GM21786 (cell line): Measurements from ENCODE around the gene LCA5L.
A peak's percentile ranks its signal among the peaks of the same experiment; 100 is the strongest.

Experiments used
- ATAC-seq: cut with Tn5 transposase; IDR thresholded peaks from one replicate; pipeline ENCODE4 v1.9.1; 2021; ENCODE audit not compliant: unreplicated experiment

The LCA5L gene

DNA sequence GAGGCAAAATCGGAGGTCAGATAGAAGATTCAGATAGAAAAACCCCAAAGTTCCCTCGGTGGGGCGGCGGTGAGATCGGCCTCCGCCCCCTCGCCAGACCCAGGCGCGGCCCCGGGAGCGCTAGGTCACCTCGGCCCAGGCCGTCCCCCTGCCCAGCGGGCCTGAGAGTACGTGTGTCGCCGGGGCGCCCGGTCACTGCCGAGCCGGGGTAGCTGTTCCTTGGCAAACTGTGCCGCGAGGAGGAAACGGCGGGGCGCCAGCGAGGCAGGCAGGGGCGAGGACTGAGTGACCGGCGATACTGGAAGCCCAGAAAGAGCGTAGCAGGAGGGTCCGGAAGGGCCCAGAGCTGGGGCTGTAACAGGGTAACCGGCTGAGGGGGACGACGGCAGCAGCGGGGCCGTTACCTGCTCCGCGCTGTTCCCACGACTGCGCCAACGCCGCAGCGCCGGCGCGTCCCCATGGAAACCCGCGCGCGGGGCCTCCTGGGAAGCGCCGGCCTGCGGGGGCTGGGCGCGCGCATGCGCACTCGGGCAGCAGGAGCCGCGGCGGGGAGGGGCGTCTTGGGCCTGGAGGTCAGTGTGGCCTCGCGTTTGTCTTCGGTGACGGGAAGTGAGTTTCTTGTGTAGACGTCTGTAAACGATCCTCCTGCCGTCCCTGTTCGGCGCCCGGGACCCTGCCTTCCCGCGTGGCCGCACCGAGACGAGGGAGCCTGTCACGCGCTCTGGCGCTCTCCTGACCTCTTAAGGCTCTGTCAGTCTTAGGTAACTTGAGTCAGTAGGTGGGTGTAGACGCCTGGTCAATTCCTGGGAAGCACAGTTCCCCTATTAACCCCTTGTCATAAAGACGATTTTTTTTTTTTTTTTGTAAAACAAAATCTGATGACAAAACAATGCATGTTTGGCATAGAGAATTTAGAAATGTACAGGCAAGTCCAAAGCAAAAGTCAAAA is at the start of gene LCA5L:
Gene LCA5L, minus strand, starts transcription at position 458 of the 949 bp plus-strand sequence. CDS start 17,285 bp downstream, outside the sequence.
- ATAC-seq, result peak; percentile 77

DNA sequence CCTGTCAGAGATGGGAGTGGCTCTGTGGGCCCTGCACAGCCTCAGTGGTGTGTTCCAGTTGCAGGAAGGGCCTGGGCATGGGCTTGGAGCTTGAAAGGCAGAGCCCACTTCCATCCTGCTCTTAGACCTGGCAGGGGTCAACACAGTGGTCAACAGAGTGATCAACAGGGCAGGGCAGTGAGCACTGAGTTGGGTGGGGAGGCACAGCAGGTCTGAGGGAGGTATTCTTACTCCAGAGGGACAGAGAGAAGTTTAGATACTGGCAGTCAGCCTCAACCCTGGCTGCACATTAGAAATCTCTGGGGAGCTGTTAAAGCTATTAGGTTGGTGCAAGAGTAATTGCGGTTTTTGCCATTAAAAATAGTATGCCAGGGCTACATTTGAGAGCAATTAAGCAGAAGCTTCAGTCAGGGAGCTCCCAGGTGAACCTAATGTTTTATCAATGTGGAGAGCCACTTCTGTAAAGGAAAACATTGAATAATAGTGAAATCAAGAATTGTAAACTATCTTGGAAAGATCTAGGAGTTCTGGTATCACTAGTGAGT is 43.9 kb upstream of the LCA5L start:
- no peak for ATAC-seq

DNA sequence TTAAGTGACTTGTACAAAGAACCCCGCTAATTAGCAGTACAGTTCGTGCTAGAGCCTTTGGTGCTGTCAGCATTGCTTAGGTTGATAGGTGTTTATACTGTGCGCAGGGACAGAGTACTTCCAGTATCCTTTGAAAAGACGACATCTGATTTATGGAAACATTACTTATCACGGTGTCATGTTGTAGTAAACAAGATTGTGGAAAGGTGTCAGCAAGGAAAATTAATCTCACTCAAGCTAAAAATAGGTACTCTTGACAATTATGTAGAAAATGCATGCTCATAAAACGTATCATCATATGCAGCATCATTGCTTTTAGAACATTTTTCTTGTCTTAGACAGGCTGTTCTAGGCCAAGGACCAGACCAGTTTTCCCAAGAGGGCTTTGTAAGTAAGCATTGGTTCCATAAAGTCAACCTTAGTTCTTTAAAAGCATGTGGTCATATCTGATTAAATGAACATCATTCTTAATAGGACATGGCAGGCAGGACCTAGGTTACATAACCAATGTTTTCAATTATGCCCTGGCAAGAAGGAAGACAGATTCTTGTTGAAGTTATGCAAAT is 39.2 kb upstream of the LCA5L start:
- no peak for ATAC-seq

DNA sequence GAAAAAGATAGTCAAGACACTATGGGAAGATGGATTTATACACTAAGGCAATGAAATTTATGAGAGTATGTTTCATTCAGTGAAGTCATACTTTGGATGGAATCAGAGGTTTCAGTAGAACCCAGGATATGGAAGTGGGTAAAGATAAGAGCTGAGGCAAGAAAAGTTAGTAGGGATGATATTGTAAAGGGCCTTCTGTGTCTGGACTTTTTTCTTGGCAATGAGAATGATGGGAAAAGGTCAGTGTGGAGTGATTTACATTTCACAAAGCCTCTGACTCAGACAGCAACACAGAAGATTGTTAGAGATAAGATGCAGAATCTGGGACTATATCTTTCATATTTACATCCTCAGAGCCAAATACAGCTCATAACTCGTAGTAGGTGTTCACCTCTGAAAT is 38.3 kb upstream of the LCA5L start:
- no peak for ATAC-seq

DNA sequence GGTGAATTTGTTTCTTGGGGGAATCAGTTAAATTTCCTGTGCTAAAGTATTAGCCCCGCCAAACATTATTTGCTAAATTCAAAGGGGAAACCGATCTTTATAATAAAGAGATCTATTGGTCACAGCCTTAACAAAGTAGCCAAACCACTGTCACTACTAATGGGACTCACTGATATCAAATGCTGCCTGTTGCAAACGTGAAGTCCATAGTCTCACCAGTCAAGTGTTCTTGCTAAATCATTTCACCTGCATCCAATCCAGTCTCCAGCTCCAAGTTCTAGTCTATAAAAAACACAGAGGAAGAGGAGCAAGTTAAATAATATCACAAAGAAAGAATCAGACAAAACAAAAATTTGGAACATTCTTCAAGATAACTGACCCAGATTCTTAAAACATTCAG is 36.3 kb upstream of the LCA5L start:
- ATAC-seq, result no peak

DNA sequence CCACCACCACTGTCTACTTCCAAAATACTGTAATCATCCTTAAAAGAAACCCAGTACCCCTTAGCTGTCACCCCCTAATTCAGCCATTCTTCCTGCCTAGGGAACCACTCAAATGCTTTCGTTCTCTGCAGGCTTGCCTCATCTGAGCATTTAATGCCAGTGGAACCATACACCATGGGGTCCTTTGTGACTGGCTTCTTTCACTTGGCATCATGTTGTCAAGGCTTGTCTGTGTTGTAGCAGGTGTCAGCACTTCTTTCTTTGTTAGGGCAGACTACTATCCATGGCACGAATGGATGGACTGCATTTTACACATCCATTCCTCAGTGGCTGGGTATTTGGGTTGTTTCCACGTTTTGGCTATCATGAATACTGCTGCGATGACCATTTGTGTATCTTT is 34.7 kb upstream of the LCA5L start:
- ATAC-seq, result no peak

DNA sequence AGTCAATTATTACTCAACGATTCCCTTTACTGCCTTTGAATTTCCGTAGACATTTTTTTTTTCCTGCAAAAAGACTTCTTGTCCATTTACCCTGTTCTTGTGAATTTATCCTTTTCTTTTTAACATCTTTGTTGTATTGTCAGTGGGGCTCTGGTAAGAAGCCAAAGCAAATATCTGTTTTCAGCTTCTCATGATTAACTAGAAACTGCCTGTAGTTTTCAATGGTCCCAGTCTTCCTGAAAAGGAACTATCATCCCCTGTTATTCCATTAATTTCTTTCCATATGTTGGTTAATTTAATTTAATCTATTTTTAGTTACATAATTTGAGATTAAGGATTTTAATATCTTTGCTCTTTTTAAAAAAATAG is 34.2 kb upstream of the LCA5L start:
- ATAC-seq, result no peak

DNA sequence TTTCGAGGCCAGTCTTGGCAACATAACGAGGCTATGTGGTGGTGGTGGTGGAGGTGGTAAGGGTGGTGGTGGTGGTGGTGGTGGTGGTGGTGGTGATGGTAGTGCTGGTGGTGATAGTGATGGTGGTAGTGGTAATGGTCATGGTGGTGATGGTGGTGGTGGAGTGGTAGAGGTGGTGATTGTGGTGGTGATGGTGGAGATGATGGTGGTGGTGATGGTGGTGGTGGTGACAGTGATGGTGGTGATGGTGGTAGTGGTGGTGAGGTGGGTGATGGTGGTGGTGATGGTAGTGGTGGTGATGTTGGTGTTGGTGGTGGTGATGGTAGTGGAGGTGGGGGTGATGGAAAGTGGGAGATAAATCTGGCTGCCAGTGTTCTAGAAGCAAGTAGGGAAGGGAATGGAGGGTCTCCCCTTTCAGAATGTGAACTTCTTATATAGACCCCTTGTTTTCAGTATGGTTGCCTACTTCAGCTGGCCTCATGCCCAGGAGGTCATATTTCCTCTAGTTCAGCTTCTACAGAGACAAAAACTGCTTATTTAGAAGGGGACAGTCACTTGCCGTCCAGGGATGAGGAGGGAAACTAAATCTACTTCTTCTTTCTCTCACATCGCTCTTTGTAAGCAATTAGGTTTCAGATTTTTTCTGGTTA is 33.7 kb upstream of the LCA5L start:
- no peak for ATAC-seq

DNA sequence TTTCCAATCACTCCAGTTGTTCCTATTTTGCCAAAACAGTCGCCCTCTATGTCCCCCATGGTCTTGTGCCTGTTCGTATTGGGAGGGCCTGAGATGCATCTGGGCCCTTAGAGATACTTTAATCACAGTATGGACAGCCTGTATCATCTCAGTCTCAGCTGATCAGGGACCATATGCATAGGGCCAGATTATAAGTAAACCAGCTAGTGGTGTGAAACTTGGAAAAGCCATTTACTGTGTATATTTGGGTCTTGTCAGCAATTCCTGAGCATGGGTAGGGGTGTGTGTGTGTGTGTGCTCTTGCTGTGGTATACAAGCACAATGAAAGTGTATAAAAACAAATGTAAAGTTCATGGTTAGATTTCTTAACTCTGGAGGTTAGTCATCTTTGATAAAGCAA is 29.0 kb upstream of the LCA5L start:
- no peak for ATAC-seq

DNA sequence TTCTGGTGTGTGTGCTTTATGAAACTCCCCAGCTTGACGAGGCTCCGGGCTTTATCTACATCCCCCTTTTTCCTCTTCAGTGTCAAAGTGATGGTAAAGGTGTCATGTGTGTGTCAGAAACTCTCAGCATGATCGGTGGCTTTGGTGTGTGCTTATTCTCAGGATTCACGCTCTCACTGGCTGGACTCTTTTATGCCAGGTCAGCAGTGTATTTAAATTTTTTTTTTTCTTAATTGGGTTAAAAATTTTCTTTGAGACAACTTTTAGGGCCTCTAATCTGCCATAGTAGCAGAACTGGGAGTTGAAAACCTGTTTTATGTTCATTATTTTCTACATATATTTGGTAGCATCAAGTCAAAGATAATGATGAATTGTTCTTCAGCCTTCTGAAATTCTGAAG is 27.2 kb upstream of the LCA5L start:
- no peak for ATAC-seq

DNA sequence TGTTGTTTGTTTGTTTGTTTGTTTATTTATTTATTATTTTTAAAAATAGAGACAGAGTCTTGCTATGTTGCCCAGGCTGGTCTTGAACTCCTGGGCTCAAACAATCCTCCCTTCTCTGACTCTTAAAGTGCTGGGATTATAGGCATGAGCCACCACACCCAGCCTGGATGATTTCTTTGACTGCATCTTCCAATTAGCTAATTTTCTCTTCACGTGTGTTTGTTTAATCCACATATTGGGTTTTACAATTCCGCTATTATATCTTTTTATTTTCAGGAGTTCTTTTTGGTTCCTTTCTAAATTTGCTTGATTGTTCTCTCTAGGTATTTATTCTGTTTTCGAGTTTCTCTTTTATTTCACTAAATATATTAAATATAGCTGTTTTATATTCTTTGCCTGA is 26.0 kb upstream of the LCA5L start:
- no peak for ATAC-seq

DNA sequence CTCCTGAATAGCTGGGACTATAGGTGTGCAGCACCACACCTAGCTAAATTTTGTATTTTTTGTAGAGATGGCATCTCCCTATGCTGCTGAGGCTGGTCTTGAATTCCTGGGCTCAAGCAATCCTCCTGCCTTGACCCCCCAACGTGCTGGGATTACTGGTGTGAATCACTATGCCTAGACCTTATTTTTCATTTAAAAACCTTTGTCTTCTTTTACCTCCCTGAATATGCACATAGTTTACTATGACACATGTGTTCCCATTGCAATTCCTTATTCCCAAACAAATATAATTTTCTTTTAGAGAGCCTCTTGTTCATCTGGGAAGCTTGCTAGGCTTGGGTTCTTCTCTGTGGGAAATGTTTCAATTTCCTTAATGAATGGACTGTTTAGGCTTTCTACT is 23.0 kb upstream of the LCA5L start:
- ATAC-seq, result no peak

DNA sequence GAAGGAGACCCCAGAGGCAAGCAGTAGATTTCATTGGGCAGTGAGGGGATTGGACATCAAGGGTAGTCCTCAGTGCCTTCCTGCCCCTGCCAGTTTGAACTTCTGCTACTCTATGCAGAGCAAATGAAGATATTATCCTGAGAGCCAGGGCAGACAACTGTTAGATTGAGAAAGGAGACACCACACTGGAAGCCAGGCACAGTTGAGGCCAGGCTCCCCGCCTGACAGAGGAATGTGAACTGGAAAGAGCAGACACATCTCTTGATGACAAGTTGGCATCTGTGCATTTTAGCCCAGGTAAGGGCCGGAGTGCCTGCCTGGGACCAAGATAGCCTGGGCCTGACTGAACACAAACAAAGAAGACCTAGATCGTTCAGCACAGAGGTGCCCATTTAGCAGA is 22.2 kb upstream of the LCA5L start:
- no peak for ATAC-seq

DNA sequence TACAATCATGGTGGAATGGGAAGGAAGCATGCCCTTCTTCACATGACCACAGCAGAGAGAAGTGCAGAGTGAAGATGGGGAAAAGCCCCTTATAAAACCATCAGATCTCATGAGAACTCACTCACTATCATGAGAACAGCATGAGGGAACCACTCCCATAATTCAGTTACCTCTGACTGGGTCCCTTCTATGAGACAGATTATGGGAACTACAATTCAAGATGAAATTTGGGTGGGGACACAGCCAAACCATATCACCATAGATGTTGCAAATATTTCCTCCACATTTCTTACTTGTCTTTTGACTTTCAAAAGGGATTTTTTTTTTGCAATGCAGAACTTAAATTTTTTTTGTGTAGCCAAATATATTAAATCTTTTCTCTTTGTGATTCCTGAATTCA is 21.0 kb upstream of the LCA5L start:
- no peak for ATAC-seq

DNA sequence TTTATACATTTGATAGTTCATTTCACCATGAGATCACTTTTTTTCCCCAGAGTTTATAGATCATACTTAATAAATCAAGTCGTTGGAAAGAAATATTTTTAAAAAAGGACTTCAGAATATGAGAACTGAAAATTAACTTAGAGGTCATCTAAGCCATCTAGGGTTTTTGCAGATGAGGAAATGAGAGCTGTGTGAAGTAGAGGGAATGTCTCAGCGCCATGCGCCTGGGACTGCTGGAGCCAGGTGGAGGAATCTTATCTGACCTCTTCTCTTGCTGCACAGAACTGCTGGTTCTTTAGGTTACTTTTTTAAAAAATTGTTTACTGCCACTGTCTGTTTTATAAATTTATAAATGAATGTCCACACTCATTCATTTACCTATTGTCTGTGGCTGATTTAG is 17.7 kb upstream of the LCA5L start:
- no peak for ATAC-seq

DNA sequence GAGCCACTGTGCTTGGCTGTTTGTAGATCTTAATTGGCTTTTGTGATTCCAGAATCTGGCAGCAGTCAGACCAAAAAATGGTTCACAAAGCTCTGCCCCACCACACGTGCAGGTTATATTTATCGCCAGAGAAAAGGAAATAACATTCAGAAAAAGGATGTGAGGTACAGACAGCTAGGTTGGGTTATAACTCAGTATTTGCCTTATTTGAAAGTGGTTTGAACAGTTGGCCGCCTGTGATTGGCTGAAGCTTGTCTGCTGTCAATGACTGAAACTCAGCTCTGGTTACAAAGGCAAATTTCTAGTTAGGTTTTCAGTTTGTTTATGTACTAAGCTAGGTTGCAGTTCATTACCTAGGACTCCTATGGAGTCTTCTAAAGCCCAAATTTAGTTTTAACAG is 15.8 kb upstream of the LCA5L start:
- peak; percentile 75 for ATAC-seq

DNA sequence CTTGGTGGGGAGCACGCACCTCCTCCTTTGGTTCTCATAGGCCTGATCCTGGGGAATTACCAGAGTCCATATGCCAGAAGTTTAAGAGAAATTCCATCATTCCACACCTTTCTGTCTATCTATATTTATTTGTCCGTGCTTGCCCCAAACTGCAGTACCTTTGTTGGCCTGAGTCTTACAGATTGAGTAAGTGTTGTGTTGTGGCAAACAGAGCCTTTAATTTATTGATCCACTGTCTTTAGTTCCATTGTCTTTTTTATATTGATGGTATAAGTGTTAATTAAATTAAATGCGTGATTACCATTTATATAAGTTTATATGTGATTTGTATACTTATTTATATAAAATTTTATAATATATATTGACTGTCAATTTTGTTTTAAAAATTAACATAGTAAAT is 11.1 kb upstream of the LCA5L start:
- ATAC-seq, result no peak

DNA sequence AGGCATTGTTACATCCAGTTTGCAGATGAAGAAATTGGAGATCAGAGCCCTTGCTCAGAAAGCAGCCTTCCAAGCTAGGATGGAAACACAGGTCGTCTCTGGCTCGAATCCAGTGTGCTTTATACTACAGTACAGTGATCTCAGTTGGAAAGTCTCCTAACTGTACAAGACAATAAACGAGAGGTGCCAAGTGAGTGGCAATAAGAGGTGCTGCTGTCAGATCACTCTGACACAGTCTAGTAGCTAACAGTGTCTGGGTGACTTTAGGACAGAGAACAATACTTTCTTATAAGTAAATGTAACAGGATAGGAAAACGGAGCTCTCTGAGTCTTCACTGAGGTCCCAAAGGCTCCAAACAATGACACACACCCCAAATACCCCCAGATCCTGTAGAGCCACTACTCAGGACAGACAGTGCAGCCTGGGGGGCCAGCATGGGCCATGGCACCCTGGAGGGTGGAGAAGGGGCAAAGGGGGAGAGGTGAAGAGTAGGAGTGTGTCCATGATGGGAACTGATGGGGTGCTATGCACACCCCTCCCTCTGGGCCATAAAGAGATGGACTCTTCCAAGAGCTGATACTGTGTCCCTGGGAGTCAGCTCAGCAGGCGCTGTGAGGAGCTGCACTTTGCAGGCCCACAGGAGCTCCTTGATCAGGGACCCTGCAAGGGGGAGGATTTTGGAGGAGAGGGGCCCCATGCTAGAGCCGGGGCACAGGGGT is 9.5 kb upstream of the LCA5L start:
- no peak for ATAC-seq

DNA sequence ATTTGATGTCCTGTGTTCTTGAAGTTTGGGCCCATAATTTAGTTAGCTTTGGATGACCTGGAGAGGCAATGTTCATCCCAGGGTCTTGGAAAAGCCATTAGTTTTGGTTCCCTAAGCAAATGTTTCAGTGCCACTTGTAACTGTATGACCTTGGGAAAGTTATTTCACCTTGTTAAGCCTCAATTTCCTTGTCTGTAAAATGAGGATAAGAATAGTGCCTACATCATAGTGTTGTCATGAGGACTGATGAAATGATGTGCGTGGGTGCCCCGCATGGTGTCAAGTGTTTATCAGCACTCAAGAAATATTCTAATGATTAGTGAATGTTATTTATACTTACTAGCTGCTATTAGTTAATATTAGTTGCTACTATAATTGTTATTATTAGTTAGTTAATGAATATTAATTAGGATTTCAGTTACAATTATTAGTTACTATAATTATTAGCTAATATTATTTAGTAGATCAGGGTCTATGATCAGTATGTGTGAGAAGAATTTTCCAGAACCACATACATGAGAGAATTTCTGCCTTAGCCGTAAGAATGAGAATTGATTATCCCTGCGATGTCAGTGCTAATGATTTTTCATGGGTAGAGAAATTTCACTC is 8.1 kb upstream of the LCA5L start:
- no peak for ATAC-seq

DNA sequence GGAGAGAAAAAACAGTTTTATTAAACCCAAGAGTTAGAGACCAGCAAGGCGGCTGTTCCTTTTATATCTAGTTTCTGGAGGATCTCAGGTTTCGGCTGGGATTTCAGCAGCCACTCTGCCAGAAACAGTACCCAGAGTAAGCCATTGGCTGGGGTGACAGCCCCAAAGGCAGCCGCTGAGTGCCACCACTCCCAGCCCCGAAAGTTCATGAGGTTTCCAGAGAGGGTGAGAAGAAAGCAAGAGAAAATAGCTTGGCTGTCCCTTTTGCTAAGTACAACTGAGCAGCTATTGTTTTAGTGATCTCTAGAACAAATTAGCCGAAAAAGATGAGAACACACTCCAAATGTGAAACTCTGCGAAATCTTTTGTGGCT is 7.4 kb upstream of the LCA5L start:
- ATAC-seq, result no peak
